ENCODE results near the gene TMEFF2. TPM values are rescaled to one million over a fixed set of nuclear protein-coding genes. Genes with fewer than 3 reads are reported as not detected.

The TMEFF2 gene
- total RNA-seq, 6 donors from 2014 or later = 0.69 TPM; not detected in 5

DNA sequence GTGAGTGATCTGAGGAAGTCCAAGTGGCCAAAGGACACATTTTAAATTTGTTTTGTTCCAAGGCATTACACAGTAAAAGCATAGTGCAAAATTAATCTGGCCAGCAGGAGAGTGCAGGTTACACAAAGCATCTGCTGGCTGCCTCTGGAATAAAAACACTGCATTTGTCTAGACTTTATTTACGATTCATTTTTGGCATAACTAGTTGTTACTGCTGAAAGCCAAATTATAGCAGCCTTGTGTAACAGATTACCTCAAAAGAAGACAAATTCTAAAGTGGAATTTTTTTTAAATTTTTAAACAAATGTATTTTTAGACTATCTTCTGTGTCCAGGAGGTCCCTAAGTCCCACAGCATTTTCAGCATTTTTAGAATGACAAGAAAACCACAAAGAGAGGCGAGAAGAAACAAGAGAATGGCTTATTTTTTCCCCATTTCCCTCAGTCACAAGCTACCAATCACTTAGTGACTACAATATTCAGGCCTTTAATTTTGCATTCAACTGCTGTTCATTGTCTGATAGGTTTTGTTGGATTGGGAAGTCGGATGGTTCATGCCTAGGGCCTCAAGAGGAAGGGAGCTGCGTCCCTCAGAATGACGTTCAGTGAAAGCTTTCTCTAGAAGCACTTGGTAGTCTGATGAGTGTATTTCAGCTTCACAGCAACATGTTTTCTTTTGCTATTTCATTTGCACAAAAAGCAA lies 46.0 kb downstream of the TMEFF2 start:
- no peaks in the 10 kb centered on the region for H3K36me3 ChIP-seq
- no peak overlapping the region for H3K4me3 ChIP-seq
- ATAC-seq (ENCODE audit: low FRiP score in 2 of 2) = peak; percentile 62 to 86
- DNase-seq = no peak
- no peak for TF ChIP-seq EP300 (IDR thresholded peaks at IDR 0.05)
- no peak for TF ChIP-seq POLR2A (IDR thresholded peaks at IDR 0.05)
- TF ChIP-seq, protein P1, sequence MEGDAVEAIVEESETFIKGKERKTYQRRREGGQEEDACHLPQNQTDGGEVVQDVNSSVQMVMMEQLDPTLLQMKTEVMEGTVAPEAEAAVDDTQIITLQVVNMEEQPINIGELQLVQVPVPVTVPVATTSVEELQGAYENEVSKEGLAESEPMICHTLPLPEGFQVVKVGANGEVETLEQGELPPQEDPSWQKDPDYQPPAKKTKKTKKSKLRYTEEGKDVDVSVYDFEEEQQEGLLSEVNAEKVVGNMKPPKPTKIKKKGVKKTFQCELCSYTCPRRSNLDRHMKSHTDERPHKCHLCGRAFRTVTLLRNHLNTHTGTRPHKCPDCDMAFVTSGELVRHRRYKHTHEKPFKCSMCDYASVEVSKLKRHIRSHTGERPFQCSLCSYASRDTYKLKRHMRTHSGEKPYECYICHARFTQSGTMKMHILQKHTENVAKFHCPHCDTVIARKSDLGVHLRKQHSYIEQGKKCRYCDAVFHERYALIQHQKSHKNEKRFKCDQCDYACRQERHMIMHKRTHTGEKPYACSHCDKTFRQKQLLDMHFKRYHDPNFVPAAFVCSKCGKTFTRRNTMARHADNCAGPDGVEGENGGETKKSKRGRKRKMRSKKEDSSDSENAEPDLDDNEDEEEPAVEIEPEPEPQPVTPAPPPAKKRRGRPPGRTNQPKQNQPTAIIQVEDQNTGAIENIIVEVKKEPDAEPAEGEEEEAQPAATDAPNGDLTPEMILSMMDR (IDR thresholded peaks at IDR 0.05) = peak in 2 of 6 experiments; percentile 27 to 48
- no peak for TF ChIP-seq POLR2AphosphoS5 (IDR thresholded peaks at IDR 0.05)
- H3K27me3 ChIP-seq = no peaks in the 10 kb centered on the region
- peak overlapping the region in 2 of 4 donors; percentile 27 to 39 for H3K27ac ChIP-seq
- H3K4me1 ChIP-seq = peaks cover 0 to 24% (median 10%) of the 10 kb centered on the region in 4 donors
- no peaks in the 10 kb centered on the region for H3K9me3 ChIP-seq
- 51 to 63% methylated on average over 5 of the region's 5 CpGs for WGBS, 2 donors

DNA sequence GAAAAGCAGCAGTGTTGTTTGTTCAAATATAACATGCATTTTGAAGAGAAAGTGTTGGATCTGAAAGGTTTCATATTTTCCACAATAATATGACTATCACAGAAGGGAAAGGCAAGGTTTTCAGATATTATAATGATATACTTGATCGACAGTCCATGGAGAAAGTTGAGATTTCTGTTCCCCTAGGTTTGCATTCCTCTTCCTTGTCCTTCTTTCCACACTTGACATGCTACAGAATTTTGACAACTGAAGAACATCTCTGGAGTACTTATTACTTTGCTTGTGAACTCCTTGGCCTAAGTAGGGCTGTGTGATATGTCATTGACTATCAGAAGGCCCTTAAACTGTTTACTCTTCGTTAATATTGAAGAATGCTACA lies 46.5 kb downstream of the TMEFF2 start:
- no peak overlapping the region for H3K4me3 ChIP-seq
- no peak for DNase-seq
- H3K36me3 ChIP-seq = no peaks in the 10 kb centered on the region
- no peak for ATAC-seq (ENCODE audit: low FRiP score in 2 of 2)
- H3K27ac ChIP-seq = peak overlapping the region in 1 of 4 donors; percentile 39
- 40 to 43% methylated on average over 2 of the region's 2 CpGs for WGBS, 2 donors
- no peaks in the 10 kb centered on the region for H3K9me3 ChIP-seq
- H3K4me1 ChIP-seq = peaks cover 0 to 24% (median 10%) of the 10 kb centered on the region in 4 donors
- TF ChIP-seq POLR2A (IDR thresholded peaks at IDR 0.05) (no peak), EP300 (IDR thresholded peaks at IDR 0.05) (no peak), POLR2AphosphoS5 (IDR thresholded peaks at IDR 0.05) (no peak)
- TF ChIP-seq, protein P1 (IDR thresholded peaks at IDR 0.05) = no peak
- no peaks in the 10 kb centered on the region for H3K27me3 ChIP-seq

DNA sequence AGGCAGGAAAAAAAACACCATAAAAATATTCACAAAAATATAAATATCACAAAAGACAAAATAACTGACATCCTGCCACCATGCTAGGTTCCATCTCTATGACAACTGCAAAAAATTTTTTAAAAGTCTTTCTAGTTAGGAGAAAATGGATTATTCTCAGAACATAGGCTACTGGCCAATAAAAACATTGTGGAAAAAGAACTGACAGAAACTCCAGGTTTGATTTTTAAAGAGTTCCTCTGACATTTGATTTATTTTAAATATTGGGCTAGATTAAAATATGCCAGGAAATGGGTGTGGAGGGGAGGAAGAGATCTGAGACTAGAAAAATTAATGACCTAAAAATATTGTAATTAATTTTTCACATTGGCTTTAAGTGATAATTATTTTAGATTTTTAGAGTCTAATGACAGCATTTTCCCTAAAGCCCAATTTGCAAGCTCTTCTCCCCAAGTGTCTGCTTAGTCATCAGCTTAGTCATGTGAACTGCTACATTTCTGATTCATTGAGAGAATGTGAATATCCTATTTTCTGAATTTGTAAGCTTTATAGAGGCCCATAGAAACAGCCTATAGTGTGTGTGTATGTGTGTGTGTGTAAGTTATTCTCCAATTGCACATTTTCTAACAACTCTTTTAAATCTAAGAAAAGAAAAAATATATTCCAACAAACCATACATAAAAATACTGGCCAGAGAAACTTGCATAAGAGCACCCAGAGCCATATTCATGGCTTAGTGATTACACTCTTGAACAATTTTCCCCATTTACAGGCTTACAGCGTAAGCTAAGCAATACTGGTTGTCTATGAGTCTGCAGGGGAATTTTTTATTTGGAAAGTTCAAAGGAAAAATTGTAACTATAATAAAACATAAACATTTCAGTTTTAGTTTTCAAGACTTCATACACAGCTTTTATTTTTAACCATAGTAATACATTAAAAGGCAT lies 48.4 kb downstream of the TMEFF2 start:
- Histone ChIP-seq H3K4me1 (peaks cover 0 to 24% (median 10%) of the 10 kb centered on the region in 4 donors), H3K9me3 (no peaks in the 10 kb centered on the region), H3K36me3 (no peaks in the 10 kb centered on the region), H3K27ac (no peak overlapping the region), H3K4me3 (no peak overlapping the region), H3K27me3 (no peaks in the 10 kb centered on the region)
- TF ChIP-seq, protein P1 (IDR thresholded peaks at IDR 0.05) = no peak
- no peak for TF ChIP-seq EP300 (IDR thresholded peaks at IDR 0.05)
- TF ChIP-seq POLR2AphosphoS5 (IDR thresholded peaks at IDR 0.05) = no peak
- no peak for TF ChIP-seq POLR2A (IDR thresholded peaks at IDR 0.05)
- WGBS, 2 donors = 81 to 84% methylated on average over 1 of the region's 1 CpG
- ATAC-seq (ENCODE audit: low FRiP score in 2 of 2) (peak in 1 of 2 donors; percentile 51), DNase-seq (no peak)

DNA sequence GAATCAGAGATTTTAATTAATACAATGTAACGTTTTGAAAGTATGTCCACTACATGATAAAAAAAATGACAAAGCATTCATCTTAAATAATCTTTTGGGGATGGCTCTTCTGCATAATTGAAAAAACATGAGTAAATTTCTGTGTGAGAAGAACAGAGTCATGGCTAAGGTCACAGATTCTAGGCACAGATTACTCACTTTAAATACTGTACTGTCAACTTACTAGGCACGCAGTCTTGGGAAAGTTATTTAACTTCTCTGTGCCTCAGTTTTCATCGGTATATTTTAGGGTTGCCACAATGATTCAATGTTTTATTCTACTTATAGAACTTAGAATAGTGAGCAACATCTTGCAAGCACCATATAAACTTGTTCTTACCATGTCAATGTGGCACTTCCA lies 49.2 kb downstream of the TMEFF2 start:
- no peak for DNase-seq
- no peak for TF ChIP-seq EP300 (IDR thresholded peaks at IDR 0.05)
- TF ChIP-seq, protein P1 (IDR thresholded peaks at IDR 0.05) = no peak
- H3K27me3 ChIP-seq = no peaks in the 10 kb centered on the region
- no peak for ATAC-seq (ENCODE audit: low FRiP score in 2 of 2)
- peaks cover 0 to 24% (median 10%) of the 10 kb centered on the region in 4 donors for H3K4me1 ChIP-seq
- WGBS, 2 donors = 83 to 87% methylated on average over 3 of the region's 3 CpGs
- no peak overlapping the region for H3K27ac ChIP-seq
- H3K9me3 ChIP-seq = no peaks in the 10 kb centered on the region
- H3K4me3 ChIP-seq = no peak overlapping the region
- no peaks in the 10 kb centered on the region for H3K36me3 ChIP-seq

All from upper lobe of left lung (tissue), 6 donors.